Renal cortical epithelial cell (primary cell): ENCODE results near the gene MCC. TPM values are rescaled to one million over a fixed set of nuclear protein-coding genes. Genes with fewer than 3 reads are reported as not detected.
"Not testable (repeated sequence)": the region's sequence is repeated elsewhere in the genome, so short reads cannot be mapped to it uniquely, and the experiment has no call there.

ENCODE experiments used
- DNase-seq: peaks from one replicate; pipeline ENCODE4 v3.0.0-alpha.2; 2011; ENCODE audit warnings: low read depth
- total RNA-seq: library from RNA; depleted of rRNA; stranded (reverse); fragments of >200 nt; gene quantifications from 2 replicates; pipeline ENCODE4 v1.2.3, GENCODE V29; 2014

The MCC gene
- total RNA-seq, 1 donor from 2014 or later, result 42.9 TPM

DNA sequence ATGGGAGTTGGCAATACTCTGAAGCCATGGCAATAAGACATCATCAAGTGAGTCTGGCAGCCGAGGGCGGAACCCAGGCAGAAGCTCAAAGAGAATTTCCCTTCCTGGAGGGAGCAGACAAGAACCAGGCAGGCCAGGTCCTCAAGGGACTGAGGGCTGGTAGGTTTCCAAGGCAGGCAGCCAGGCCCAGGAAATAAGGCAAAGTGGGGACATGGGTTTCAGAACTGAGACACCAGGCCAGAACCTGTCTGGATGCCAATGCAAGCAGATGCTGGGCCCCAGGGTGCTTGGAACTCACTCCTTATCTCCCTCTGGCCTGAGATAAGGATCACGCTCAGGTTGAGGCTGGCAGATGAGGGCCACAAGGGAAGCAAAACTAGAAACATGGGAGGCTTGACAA, 62.3 kb downstream of the MCC start:
- DNase-seq, result no peak

- no peak for DNase-seq
These were observed 66.6 kb downstream of the MCC start for GRCh38 chr5:113421693-113422092.

- no peak for DNase-seq
These were observed 82.7 kb downstream of the MCC start for GRCh38 chr5:113405530-113405929.

DNA sequence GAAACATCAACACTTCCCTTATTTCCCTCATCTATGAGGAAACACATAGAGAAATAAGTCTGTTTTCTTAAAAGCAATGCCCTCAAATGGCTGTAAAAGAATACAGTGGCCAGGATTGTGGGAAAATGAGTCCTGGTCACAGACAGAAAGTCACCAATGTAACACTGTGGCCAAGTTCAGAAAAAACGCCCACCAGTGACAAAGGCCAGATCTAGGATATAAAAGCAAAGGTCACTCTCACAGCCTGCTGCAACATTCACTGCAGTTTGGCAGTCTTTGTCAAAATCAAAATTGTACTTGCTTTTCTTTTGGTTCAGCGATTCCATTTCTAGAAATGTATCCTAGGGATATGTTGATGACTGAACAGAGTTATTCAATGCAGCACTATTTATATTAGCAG, 84.0 kb downstream of the MCC start:
- DNase-seq, result no peak

- not testable (repeated sequence) for DNase-seq
These were observed 90.3 kb downstream of the MCC start for GRCh38 chr5:113397986-113398385.

GRCh38 chr5:113397046-113397445, 91.2 kb downstream of the MCC start:
- no peak for DNase-seq

DNA sequence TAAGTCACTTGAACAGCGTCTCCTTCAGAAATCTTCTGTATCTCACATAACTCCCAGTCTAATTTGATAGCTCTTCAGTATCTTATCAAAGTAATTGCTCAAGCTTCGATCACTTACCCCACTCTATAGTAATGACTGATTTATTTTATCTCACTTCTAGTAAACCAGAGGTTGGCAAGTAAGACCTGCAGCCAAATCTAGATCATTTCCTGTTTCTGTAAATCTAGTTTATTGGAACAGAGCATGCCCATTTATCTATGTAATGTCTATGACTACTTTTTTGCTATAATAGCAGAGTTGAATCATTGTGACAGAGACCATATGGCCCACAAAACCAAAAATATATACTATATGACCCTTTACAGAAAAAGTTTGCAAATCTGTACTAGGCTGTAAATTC, 93.6 kb downstream of the MCC start:
- no peak for DNase-seq

GRCh38 chr5:113390224-113390623, 98.0 kb downstream of the MCC start:
- DNase-seq, result no peak

DNA sequence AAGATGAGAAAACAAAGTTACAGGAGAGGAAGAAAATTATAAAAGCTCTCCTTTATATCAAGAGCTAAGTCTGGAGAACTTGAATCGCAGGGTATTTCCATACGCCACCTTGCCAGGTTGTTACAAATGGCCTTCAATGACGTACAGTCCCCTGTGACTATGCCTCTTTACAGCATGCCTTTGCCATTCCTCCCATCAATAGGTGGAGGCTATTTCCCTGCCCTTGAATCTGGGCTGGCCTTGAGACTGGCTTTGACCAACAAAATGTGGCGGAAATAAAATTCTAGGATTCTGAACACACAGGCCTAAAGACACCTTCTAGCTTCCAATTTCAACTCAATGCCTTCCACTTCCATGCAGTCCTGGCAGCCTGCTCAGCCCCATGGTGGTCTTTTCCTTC, 99.1 kb downstream of the MCC start:
- no peak for DNase-seq

DNA sequence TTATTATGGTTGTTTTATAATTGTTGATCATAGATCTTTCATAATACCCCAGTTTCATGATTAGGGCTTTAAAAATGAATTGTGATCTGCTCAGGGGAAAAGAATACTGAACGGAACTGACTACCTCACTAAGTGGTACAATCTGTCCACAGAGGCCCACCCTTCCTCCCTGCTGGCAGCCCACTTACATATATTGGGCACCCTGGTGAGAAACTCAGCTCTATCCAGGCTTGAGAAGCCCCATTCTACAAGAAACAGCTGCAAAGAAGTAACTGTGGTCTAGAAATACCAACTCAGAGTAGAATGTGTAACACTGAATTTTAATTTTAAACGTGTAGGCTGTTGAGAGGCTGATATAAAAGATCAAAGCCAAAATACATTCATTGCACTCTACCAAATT, 100.4 kb downstream of the MCC start:
- DNase-seq, result no peak

DNA sequence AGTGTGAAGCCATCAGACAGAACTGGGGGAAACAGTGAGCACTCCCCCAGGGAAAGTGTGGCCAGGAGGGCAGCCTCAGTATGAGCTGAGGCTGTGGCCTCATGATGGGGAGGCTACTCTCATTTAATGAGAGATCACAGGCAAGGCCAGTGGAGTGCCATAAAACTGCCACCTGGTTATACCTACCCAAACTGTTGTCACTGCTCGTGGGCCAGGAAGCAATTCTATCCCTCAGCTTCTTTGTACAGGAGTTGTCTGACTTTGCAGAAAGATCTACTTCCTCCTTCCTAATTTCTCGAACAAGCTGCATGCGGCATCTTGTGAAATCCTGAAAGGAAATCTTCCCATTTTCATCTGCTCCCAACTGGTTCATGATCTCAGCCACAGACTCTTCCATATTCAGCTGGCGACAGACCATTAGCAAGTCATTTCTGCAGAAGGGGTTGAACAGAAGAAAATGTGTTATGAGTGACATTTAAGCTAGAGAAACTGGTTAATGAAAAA, 103.4 kb downstream of the MCC start:
- DNase-seq, result no peak

- peak; percentile 18 for DNase-seq
These were observed 105.5 kb downstream of the MCC start for GRCh38 chr5:113382731-113383130.

GRCh38 chr5:113381791-113382190, 106.5 kb downstream of the MCC start:
- DNase-seq, result no peak

GRCh38 chr5:113380807-113381326, 107.4 kb downstream of the MCC start:
- DNase-seq, result no peak

DNA sequence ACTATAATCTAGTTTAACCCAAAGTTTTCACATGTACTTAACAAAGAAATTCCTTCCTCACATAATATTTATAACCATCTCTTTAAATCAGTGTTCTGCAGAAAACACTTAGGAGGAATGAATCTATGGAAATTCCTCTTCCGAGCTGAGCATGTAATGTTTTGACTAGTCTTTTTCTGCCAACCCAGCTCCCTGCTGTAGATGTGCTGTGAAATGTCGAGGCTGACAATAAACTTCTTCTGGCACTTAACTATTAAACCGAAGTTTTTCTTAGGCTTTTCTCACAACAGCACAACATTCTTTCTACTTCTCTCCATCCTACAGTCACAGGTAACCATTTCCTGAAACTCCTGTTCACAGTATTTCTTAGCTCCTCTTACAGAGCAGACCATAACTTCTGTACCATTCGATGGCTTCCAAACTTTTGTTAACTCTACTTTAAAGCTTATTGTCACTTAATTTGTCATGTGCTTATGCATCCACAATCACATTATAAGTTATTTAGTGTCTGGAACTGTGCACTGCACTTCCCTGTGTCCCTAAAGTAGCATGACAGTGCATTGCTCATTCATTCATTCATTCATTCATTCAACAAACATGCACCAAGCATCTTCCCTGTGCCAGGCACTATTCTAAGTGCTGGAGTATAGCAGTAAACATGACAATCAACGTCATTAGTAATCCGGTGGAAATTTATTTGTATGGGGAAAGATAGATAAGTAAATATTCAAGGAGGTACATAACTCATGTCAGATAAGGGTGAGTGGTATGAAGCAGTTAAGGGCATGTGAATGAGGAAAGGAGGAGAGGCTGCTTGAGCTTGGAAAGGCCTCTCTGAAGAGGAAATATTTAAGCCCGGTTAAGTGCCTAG, 108.1 kb downstream of the MCC start:
- DNase-seq, result no peak

DNA sequence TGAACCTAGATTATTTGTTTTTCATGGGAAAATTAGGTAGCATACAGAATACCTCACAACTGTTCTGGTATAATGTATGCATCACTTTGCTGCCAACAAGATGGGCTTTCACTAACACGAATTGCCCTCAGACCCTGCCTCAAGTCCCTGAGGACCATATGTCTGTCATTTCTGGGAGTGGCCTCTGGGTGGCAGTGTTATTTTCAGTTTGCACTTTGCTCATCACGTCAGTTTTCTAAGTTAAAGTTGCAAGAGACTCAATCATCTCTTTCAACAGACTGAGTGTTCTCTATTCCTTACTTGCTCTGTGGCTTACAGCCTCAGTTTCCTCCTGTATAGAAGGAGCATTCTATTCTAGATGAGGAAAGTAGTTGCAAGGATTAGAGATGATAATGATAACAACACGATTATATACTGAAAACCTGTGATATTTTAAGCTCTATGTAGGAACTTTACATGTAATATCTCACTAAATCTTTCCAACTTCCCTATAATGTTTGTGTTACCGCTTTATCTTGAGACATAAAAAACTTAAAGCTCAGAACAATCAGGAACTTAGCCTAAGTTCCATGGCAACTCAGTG, 109.2 kb downstream of the MCC start:
- peak; percentile 64 for DNase-seq

DNA sequence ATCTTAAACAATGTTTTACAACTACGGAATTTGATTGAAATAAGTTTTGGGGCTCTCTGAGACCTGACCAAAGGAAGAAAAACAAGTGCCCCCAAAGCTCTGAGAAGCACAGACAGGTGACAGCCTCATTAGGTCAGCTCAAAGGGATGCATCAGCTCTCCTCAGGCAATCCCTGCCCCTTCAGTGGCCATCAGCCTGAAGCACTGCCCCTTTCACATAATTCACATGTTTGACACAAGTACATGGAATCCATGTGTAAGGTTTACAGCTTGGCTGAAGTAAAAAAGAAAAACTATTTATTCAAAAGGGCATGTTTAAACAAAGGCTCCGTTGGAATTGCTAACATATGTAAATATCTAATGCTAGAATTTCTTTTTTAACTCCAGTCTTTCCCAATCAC, 109.7 kb downstream of the MCC start:
- DNase-seq, result no peak

GRCh38 chr5:113378081-113378480, 110.2 kb downstream of the MCC start:
- DNase-seq, result no peak

DNA sequence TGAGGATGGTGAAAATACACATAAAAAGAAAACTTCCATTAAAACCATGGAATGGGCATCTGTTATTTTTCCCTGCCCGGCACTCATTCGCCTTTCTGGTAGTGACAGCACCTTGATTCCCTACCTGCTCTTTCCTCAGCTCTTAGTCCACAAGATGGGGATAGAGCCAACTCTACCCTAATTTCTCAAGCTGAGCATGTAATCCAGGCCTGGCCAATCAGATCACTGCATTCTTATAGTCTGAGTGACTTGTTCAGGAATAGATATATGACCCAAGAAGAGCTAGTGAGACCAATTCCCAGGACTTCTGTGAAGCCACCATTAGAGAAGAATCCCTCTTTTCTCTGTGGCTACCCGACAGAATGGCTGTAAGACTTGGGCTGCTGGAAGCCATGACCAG, 111.6 kb downstream of the MCC start:
- no peak for DNase-seq

- DNase-seq, result no peak
These were observed 112.7 kb downstream of the MCC start for GRCh38 chr5:113375480-113376060.

DNA sequence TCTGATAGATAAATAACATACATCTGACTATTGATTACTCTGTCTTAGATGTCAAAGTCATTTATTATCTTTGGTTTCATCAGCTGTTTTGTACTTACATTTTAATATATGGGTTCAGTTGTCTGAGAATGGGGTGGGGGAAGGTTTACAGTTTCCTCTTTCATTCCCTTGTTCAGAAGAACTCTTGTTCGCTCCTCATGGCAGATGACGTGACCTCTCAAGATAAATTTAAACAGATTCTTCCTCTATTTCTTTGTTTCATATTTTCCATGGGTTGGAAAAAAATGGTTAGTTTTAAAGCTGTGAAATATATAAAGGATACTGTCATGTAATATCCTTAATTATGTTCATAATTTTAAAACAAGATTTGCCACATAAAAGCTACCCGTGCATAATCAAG, 114.8 kb downstream of the MCC start:
- DNase-seq, result no peak

GRCh38 chr5:113371721-113372196, 116.5 kb downstream of the MCC start:
- no peak for DNase-seq

DNA sequence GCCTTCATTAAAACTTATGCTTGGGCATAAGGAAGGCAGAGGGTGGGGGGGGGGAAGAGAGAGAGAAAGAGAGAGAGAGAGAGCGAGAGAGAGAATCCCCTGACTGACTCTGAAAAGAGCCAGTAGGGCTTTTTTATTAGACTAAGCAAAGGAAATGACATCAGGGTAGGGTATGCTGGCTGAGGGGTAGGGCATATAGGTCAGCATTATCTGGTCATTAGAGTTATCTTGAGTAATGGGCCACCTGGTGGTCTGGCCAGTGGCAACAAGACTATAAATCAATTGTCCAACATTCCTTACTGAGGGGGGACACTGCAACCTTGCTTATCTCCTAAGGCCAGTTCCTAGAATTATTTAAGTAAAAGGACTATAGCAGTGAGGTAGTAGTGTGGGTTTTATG, 120.7 kb downstream of the MCC start:
- no peak for DNase-seq
